Esophagus muscularis mucosa (tissue), 4 donors: ENCODE measurements around the gene AP1S2. TPM values are rescaled to one million over a fixed set of nuclear protein-coding genes. Genes with fewer than 3 reads are reported as not detected.

ENCODE experiments used
- DNase-seq: peaks from one replicate; pipeline ENCODE4 v3.0.0-alpha.2; 2017; ENCODE audit errors: extremely low spot score
- H3K27ac ChIP-seq, 4 donors: fragments of 200-600 bp; sonication (generic); replicated peaks in 1 of 4; 1 replicate in 3 of 4; 2 replicates in 1 of 4; pipeline ENCODE4 v1.5.1; 2016 to 2019; ENCODE audit warnings: mild to moderate bottlenecking in 1 of 4
- H3K27me3 ChIP-seq, 4 donors: fragments of 200-600 bp; sonication (generic); one replicate each; pipeline versions ENCODE4 v1.5.1 to v1.6.0; 2016 to 2019
- H3K36me3 ChIP-seq, 4 donors: fragments of 200-600 bp; sonication (generic); one replicate each; pipeline ENCODE4 v1.5.1; 2016 to 2019
- H3K4me1 ChIP-seq, 4 donors: fragments of 200-600 bp; sonication (generic); one replicate each; pipeline ENCODE4 v1.5.1; 2016 to 2019
- H3K4me3 ChIP-seq, 4 donors: fragments of 200-600 bp; sonication (generic); 1 replicate in 2 of 4; 2 replicates in 2 of 4; pipeline ENCODE4 v1.5.1; 2016 to 2019; ENCODE audit warnings: mild to moderate bottlenecking in 4 of 4, moderate library complexity in 1 of 4
- H3K9me3 ChIP-seq, 4 donors: fragments of 200-600 bp; sonication (generic); 1 replicate in 3 of 4; 2 replicates in 1 of 4; pipeline ENCODE4 v1.5.1; 2016 to 2019
- CTCF ChIP-seq, 3 experiments: fragments of 200-600 bp in 2 of 3; fragments of 450-650 bp in 1 of 3; sonication (generic) in 2 of 3; IDR thresholded peaks; one replicate each; pipeline ENCODE4 v1.5.1; 2017 to 2019; ENCODE audit warnings: antibody characterized with exemption in 3 of 3, mild to moderate bottlenecking in 2 of 3, moderate library complexity in 1 of 3
- EP300 ChIP-seq: sonication (generic); formaldehyde crosslinking; IDR thresholded peaks from one replicate; pipeline ENCODE4 v1.6.1; 2017; ENCODE audit warnings: antibody characterized with exemption
- POLR2A ChIP-seq: fragments of 450-650 bp; IDR thresholded peaks from one replicate; pipeline ENCODE4 v1.6.1; 2017; ENCODE audit warnings: antibody characterized with exemption, moderate library complexity, mild to moderate bottlenecking, low read depth
- POLR2AphosphoS5 ChIP-seq, 2 donors: sonication (generic); formaldehyde crosslinking; IDR thresholded peaks; one replicate each; pipeline ENCODE4 v1.6.1; 2017; ENCODE audit warnings: antibody characterized with exemption in 2 of 2
- WGBS: methylation state at CpG from one replicate; pipeline ENCODE4 v1.1.5; 2018; 5-methylcytosine and 5-hydroxymethylcytosine counted together
- intact Hi-C: fragments of 100-400 bp; cut with DNase I; formaldehyde crosslinking; loops from one replicate; pipeline ENCODE4 v1.15.1; 2023
- total RNA-seq, 4 donors: library from RNA; depleted of rRNA; stranded (reverse); fragments of >200 nt; gene quantifications; one replicate each; pipeline versions ENCODE4 v1.1.0 to v1.2.1, GENCODE V29; 2016

The AP1S2 gene
- total RNA-seq, 4 donors from 2014 or later, result 136 to 142 (median 140) TPM

- peaks cover 0 to 9% (median 5%) of the 10 kb centered on the region in 4 donors for H3K4me1 ChIP-seq
- intact Hi-C loops, result no loop called here
- H3K36me3 ChIP-seq, result peaks cover 0 to 9% (median 0%) of the 10 kb centered on the region in 4 donors
- H3K9me3 ChIP-seq, result no peaks in the 10 kb centered on the region
- 71% methylated on average over 1 of the region's 1 CpG for WGBS
- no peaks in the 10 kb centered on the region for H3K27me3 ChIP-seq
- no peak for TF ChIP-seq EP300
- no peak for DNase-seq
- H3K27ac ChIP-seq, result no peak overlapping the region
- no peak overlapping the region for H3K4me3 ChIP-seq
Observed at GRCh38 chrX:15829217-15829616, 25.4 kb downstream of the AP1S2 start.

GRCh38 chrX:15825936-15826335 is 28.7 kb downstream of the AP1S2 start:
- Histone ChIP-seq H3K36me3 (peaks cover 0 to 36% (median 16%) of the 10 kb centered on the region in 4 donors), H3K27me3 (no peaks in the 10 kb centered on the region), H3K4me3 (no peak overlapping the region), H3K9me3 (no peaks in the 10 kb centered on the region), H3K27ac (peak overlapping the region in 1 of 4 donors; percentile 22), H3K4me1 (peaks cover 0 to 9% (median 0%) of the 10 kb centered on the region in 4 donors)
- TF ChIP-seq CTCF (IDR thresholded peaks at IDR 0.05) (no peak), POLR2AphosphoS5 (IDR thresholded peaks at IDR 0.05) (no peak), POLR2A (no peak), EP300 (no peak)
- no peak for DNase-seq
- intact Hi-C loops, result no loop called here
- WGBS, result 80% methylated on average over 5 of the region's 5 CpGs

- intact Hi-C loops, result no loop called here
- H3K4me3 ChIP-seq, result no peak overlapping the region
- no peaks in the 10 kb centered on the region for H3K27me3 ChIP-seq
- WGBS, result 97% methylated on average over 23 of the region's 23 CpGs
- no peak overlapping the region for H3K27ac ChIP-seq
- TF ChIP-seq EP300, result no peak
- no peak for TF ChIP-seq POLR2AphosphoS5 (IDR thresholded peaks at IDR 0.05)
- TF ChIP-seq POLR2A, result no peak
- no peak for TF ChIP-seq CTCF (IDR thresholded peaks at IDR 0.05)
- DNase-seq, result no peak
- H3K9me3 ChIP-seq, result no peaks in the 10 kb centered on the region
- H3K36me3 ChIP-seq, result peaks cover 0 to 64% (median 37%) of the 10 kb centered on the region in 4 donors
- peaks cover 0 to 9% (median 0%) of the 10 kb centered on the region in 4 donors for H3K4me1 ChIP-seq
Observed at GRCh38 chrX:15822922-15823321, 31.7 kb downstream of the AP1S2 start.

- Histone ChIP-seq H3K36me3 (peaks cover 0 to 77% (median 54%) of the 10 kb centered on the region in 4 donors), H3K9me3 (no peaks in the 10 kb centered on the region), H3K4me3 (no peak overlapping the region), H3K4me1 (no peaks in the 10 kb centered on the region), H3K27me3 (no peaks in the 10 kb centered on the region), H3K27ac (no peak overlapping the region)
- intact Hi-C loops, result no loop called here
- WGBS, result 84% methylated on average over 14 of the region's 14 CpGs
- TF ChIP-seq CTCF (IDR thresholded peaks at IDR 0.05) (no peak), POLR2AphosphoS5 (IDR thresholded peaks at IDR 0.05) (no peak), EP300 (no peak), POLR2A (no peak)
- DNase-seq, result no peak
Observed at GRCh38 chrX:15820106-15821073, 34.2 kb downstream of the AP1S2 start.

- Histone ChIP-seq H3K27me3 (no peaks in the 10 kb centered on the region), H3K27ac (no peak overlapping the region), H3K36me3 (peaks cover 0 to 92% (median 52%) of the 10 kb centered on the region in 4 donors), H3K4me3 (no peak overlapping the region), H3K4me1 (no peaks in the 10 kb centered on the region), H3K9me3 (no peaks in the 10 kb centered on the region)
- intact Hi-C loops, result no loop called here
- 68% methylated on average over 4 of the region's 4 CpGs for WGBS
- DNase-seq, result no peak
- TF ChIP-seq POLR2A (no peak), CTCF (IDR thresholded peaks at IDR 0.05) (no peak), EP300 (no peak), POLR2AphosphoS5 (IDR thresholded peaks at IDR 0.05) (no peak)
Observed at GRCh38 chrX:15816886-15817285, 37.7 kb downstream of the AP1S2 start.
